Ovary (tissue), 3 donors: Measurements from ENCODE around the gene UBAC1.

Experiments used
- POLR2A ChIP-seq: fragments of 450-650 bp; IDR thresholded peaks from one replicate; pipeline ENCODE4 v1.6.1; 2017; ENCODE audit warnings: antibody characterized with exemption, mild to moderate bottlenecking, moderate library complexity
- TF ChIP-seq, protein P1 (sequence below), 3 donors: fragments of 450-650 bp in 2 of 3; fragments of 200-600 bp in 1 of 3; IDR thresholded peaks; one replicate each; pipeline versions ENCODE4 v1.5.1 to v1.8.0; 2016 to 2022; ENCODE audit warnings: antibody characterized with exemption in 3 of 3, mild to moderate bottlenecking in 1 of 3
- donor health status: DM: no; HTN: no; CAD: no.

DNA sequence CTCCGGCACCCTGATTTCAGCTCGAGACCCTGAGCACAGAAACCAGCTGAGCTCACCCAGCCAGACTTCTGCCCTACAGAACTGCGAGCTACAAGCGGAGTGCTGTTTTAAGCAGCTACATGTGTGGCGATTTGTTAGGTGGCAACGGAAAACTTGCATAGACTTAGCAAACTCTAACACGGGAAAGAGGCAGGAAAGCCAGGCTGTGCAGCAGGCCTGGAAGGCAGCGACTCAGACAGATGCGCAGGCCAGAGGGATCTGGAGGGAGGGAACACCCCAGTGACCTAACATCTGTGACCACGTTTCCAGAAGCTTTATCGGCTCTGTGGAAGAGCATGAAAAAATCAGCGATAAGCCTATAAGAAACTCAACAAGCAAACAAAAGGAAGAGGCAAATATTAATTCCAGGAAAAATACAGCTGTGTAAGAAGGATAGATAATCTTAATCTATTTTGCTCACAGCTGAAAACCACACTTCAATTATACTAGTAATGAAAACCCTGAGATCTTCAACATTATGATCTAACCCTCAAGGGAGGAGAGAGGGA, 11.0 kb downstream of the UBAC1 start:
- TF ChIP-seq POLR2A = no peak
- TF ChIP-seq, protein P1, sequence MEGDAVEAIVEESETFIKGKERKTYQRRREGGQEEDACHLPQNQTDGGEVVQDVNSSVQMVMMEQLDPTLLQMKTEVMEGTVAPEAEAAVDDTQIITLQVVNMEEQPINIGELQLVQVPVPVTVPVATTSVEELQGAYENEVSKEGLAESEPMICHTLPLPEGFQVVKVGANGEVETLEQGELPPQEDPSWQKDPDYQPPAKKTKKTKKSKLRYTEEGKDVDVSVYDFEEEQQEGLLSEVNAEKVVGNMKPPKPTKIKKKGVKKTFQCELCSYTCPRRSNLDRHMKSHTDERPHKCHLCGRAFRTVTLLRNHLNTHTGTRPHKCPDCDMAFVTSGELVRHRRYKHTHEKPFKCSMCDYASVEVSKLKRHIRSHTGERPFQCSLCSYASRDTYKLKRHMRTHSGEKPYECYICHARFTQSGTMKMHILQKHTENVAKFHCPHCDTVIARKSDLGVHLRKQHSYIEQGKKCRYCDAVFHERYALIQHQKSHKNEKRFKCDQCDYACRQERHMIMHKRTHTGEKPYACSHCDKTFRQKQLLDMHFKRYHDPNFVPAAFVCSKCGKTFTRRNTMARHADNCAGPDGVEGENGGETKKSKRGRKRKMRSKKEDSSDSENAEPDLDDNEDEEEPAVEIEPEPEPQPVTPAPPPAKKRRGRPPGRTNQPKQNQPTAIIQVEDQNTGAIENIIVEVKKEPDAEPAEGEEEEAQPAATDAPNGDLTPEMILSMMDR (IDR thresholded peaks at IDR 0.05) = no peak
